ENCODE results near the gene TECTA. TPM values are rescaled to one million over a fixed set of nuclear protein-coding genes. Genes with fewer than 3 reads are reported as not detected.

TECTA gene
- polyA plus RNA-seq, 3 donors = 0.45 TPM; not detected in 2

GRCh38 chr11:121104312-121104762 is 3.3 kb downstream of the TECTA start:
- Mint-ChIP-seq H3K4me3 (no peak overlapping the region), H3K4me1 (no peaks in the 10 kb centered on the region), H3K27me3 (ENCODE audit: low read depth in 3 of 3) (peaks cover 2 to 5% (median 5%) of the 10 kb centered on the region in 3 donors), H3K9me3 (no peaks in the 10 kb centered on the region), H3K27ac (no peak overlapping the region), H3K36me3 (no peaks in the 10 kb centered on the region)
- no peak for TF ChIP-seq CTCF (IDR thresholded peaks at IDR 0.05)
- WGBS (ENCODE audit: insufficient coverage) = 95% methylated on average over 9 of the region's 9 CpGs
- Histone ChIP-seq H3K4me3 (replicated peaks in 1 of 3; ENCODE audit: low read depth in 2 of 3, low read length in 3 of 3) (no peak overlapping the region), H2AFZ (ENCODE audit: insufficient read depth, low read depth, low read length, poor library complexity, severe bottlenecking) (no peak overlapping the region), H3K4me1 (ENCODE audit: control insufficient read depth in 1 of 2, insufficient read depth in 2 of 2, low read length in 2 of 2) (no peaks in the 10 kb centered on the region), H3K9me3 (replicated peaks in 1 of 2; ENCODE audit: control insufficient read depth in 1 of 2, insufficient read depth in 1 of 2, low read length in 2 of 2) (no peaks in the 10 kb centered on the region), H3K4me2 (replicated peaks; ENCODE audit: extremely low read depth, low read length, poor library complexity, severe bottlenecking) (no peak overlapping the region), H4K20me1 (ENCODE audit: insufficient read depth, low read length) (no peaks in the 10 kb centered on the region), H3K27me3 (ENCODE audit: control insufficient read depth in 2 of 2, insufficient read depth in 2 of 2, low read length in 2 of 2) (no peaks in the 10 kb centered on the region), H3K79me2 (ENCODE audit: insufficient read depth, low read length) (no peaks in the 10 kb centered on the region), H3K9ac (ENCODE audit: insufficient read depth, low read length, poor library complexity, severe bottlenecking) (no peak overlapping the region), H3K27ac (ENCODE audit: low read depth in 1 of 2, low read length in 2 of 2) (no peak overlapping the region), H3K36me3 (replicated peaks in 1 of 2; ENCODE audit: control insufficient read depth in 1 of 2, insufficient read depth in 2 of 2, low read length in 2 of 2) (no peaks in the 10 kb centered on the region)
- DNase-seq = no peak
- intact Hi-C loops (cut with micrococcal nuclease) = no loop called here

GRCh38 chr11:121105063-121105480 is 4.0 kb downstream of the TECTA start:
- Histone ChIP-seq H3K4me2 (replicated peaks; ENCODE audit: extremely low read depth, low read length, poor library complexity, severe bottlenecking) (no peak overlapping the region), H3K27ac (ENCODE audit: low read depth in 1 of 2, low read length in 2 of 2) (no peak overlapping the region), H3K9me3 (replicated peaks in 1 of 2; ENCODE audit: control insufficient read depth in 1 of 2, insufficient read depth in 1 of 2, low read length in 2 of 2) (no peaks in the 10 kb centered on the region), H3K4me1 (ENCODE audit: control insufficient read depth in 1 of 2, insufficient read depth in 2 of 2, low read length in 2 of 2) (no peaks in the 10 kb centered on the region), H4K20me1 (ENCODE audit: insufficient read depth, low read length) (no peaks in the 10 kb centered on the region), H3K9ac (ENCODE audit: insufficient read depth, low read length, poor library complexity, severe bottlenecking) (no peak overlapping the region), H3K79me2 (ENCODE audit: insufficient read depth, low read length) (no peaks in the 10 kb centered on the region), H3K4me3 (replicated peaks in 1 of 3; ENCODE audit: low read depth in 2 of 3, low read length in 3 of 3) (no peak overlapping the region), H3K36me3 (replicated peaks in 1 of 2; ENCODE audit: control insufficient read depth in 1 of 2, insufficient read depth in 2 of 2, low read length in 2 of 2) (no peaks in the 10 kb centered on the region), H3K27me3 (ENCODE audit: control insufficient read depth in 2 of 2, insufficient read depth in 2 of 2, low read length in 2 of 2) (peaks cover 0 to under 1% of the 10 kb centered on the region in 2 donors), H2AFZ (ENCODE audit: insufficient read depth, low read depth, low read length, poor library complexity, severe bottlenecking) (no peak overlapping the region)
- Mint-ChIP-seq H3K36me3 (no peaks in the 10 kb centered on the region), H3K9me3 (no peaks in the 10 kb centered on the region), H3K4me1 (no peaks in the 10 kb centered on the region), H3K27ac (no peak overlapping the region), H3K27me3 (ENCODE audit: low read depth in 3 of 3) (peaks cover 4 to 10% (median 5%) of the 10 kb centered on the region in 3 donors), H3K4me3 (no peak overlapping the region)
- no peak for TF ChIP-seq CTCF (IDR thresholded peaks at IDR 0.05)
- no peak for DNase-seq
- intact Hi-C loops (cut with micrococcal nuclease) = no loop called here
- 100% methylated on average over 2 of the region's 4 CpGs for WGBS (ENCODE audit: insufficient coverage)

Data from CD14-positive monocyte (primary cell).